WTC11 (cell line): ENCODE data around the gene AREL1.

Source experiments
- CBFB ChIP-seq: sonication (generic); formaldehyde crosslinking; IDR thresholded peaks from 2 replicates; pipeline ENCODE4 v1.8.1; 2022; ENCODE audit warnings: mild to moderate bottlenecking, low read depth, missing genetic modification reagents
- FOXJ3 ChIP-seq: sonication (generic); formaldehyde crosslinking; IDR thresholded peaks from 2 replicates; pipeline ENCODE4 v1.9.0; 2021; ENCODE audit warnings: missing genetic modification reagents, mild to moderate bottlenecking, borderline replicate concordance
- FOXP1 ChIP-seq: sonication (generic); formaldehyde crosslinking; IDR thresholded peaks from 2 replicates; pipeline ENCODE4 v1.8.0; 2022; ENCODE audit warnings: missing genetic modification reagents, mild to moderate bottlenecking, moderate library complexity, borderline replicate concordance
- NR2C2 ChIP-seq: sonication (generic); formaldehyde crosslinking; IDR thresholded peaks from 2 replicates; pipeline ENCODE4 v1.8.0; 2022; ENCODE audit warnings: mild to moderate bottlenecking, missing genetic modification reagents
- NR3C1 ChIP-seq: sonication (generic); formaldehyde crosslinking; conservative IDR thresholded peaks from 2 replicates; pipeline ENCODE4 v1.8.1; 2023; ENCODE audit warnings: low read depth, mild to moderate bottlenecking, missing genetic modification reagents
- RELA ChIP-seq: sonication (generic); formaldehyde crosslinking; IDR thresholded peaks from 2 replicates; pipeline ENCODE4 v1.8.1; 2022; ENCODE audit warnings: missing genetic modification reagents, mild to moderate bottlenecking, borderline replicate concordance
- SMAD4 ChIP-seq: sonication (generic); formaldehyde crosslinking; IDR thresholded peaks from 2 replicates; pipeline ENCODE4 v1.8.0; 2022; ENCODE audit warnings: mild to moderate bottlenecking, missing genetic modification reagents
- TEAD4 ChIP-seq: sonication (generic); formaldehyde crosslinking; IDR thresholded peaks from 2 replicates; pipeline ENCODE4 v1.8.0; 2022; ENCODE audit warnings: mild to moderate bottlenecking, missing genetic modification reagents
- ZBTB21 ChIP-seq: sonication (generic); formaldehyde crosslinking; IDR thresholded peaks from 2 replicates; pipeline ENCODE4 v1.8.1; 2023; ENCODE audit warnings: mild to moderate bottlenecking, missing genetic modification reagents, borderline replicate concordance
- ZNF138 ChIP-seq: sonication (generic); formaldehyde crosslinking; conservative IDR thresholded peaks from 2 replicates; pipeline ENCODE4 v1.8.1; 2022; ENCODE audit warnings: mild to moderate bottlenecking, moderate library complexity, missing genetic modification reagents
- TF ChIP-seq, protein P1 (sequence below): sonication (generic); formaldehyde crosslinking; IDR thresholded peaks from 2 replicates; pipeline ENCODE4 v1.8.1; 2022; ENCODE audit warnings: low read depth, missing genetic modification reagents, borderline replicate concordance
- TF ChIP-seq, protein P2 (sequence below): fragments of 200-600 bp; IDR thresholded peaks from 2 replicates; pipeline ENCODE4 v1.8.0; 2022; ENCODE audit warnings: antibody characterized with exemption
- TF ChIP-seq, protein P3 (sequence below): sonication (generic); formaldehyde crosslinking; conservative IDR thresholded peaks from 2 replicates; pipeline ENCODE4 v1.8.1; 2023; ENCODE audit warnings: mild to moderate bottlenecking, low read depth, missing genetic modification reagents, moderate library complexity

DNA sequence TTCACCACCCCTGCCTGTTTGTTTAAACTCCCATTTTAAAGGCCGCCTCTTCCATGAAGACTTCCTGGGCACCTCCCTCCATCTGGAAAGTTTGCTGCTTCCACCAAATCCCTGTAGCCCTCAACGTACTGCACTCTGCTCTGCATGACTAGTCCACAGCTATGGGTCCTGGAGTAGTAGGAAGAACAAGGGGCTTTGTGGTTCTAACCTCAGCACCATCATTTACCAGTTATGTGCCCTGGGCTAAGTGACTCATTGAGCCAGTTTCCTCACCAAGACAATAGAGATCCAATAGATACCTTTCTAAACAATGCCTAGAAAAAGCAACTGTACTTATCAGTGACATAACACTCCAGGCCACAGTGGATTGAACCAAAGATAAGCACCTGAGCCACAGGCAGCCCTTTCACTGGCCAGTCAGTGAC is 92.4 kb downstream of the AREL1 start:
- TF ChIP-seq, protein P1, sequence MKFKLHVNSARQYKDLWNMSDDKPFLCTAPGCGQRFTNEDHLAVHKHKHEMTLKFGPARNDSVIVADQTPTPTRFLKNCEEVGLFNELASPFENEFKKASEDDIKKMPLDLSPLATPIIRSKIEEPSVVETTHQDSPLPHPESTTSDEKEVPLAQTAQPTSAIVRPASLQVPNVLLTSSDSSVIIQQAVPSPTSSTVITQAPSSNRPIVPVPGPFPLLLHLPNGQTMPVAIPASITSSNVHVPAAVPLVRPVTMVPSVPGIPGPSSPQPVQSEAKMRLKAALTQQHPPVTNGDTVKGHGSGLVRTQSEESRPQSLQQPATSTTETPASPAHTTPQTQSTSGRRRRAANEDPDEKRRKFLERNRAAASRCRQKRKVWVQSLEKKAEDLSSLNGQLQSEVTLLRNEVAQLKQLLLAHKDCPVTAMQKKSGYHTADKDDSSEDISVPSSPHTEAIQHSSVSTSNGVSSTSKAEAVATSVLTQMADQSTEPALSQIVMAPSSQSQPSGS (CRISPR knock-in tag): no peak
- TF ChIP-seq, protein P2, sequence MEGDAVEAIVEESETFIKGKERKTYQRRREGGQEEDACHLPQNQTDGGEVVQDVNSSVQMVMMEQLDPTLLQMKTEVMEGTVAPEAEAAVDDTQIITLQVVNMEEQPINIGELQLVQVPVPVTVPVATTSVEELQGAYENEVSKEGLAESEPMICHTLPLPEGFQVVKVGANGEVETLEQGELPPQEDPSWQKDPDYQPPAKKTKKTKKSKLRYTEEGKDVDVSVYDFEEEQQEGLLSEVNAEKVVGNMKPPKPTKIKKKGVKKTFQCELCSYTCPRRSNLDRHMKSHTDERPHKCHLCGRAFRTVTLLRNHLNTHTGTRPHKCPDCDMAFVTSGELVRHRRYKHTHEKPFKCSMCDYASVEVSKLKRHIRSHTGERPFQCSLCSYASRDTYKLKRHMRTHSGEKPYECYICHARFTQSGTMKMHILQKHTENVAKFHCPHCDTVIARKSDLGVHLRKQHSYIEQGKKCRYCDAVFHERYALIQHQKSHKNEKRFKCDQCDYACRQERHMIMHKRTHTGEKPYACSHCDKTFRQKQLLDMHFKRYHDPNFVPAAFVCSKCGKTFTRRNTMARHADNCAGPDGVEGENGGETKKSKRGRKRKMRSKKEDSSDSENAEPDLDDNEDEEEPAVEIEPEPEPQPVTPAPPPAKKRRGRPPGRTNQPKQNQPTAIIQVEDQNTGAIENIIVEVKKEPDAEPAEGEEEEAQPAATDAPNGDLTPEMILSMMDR: no peak
- TF ChIP-seq TEAD4: no peak
- no peak for TF ChIP-seq SMAD4
- TF ChIP-seq FOXP1 (CRISPR knock-in tag): no peak
- TF ChIP-seq, protein P3, sequence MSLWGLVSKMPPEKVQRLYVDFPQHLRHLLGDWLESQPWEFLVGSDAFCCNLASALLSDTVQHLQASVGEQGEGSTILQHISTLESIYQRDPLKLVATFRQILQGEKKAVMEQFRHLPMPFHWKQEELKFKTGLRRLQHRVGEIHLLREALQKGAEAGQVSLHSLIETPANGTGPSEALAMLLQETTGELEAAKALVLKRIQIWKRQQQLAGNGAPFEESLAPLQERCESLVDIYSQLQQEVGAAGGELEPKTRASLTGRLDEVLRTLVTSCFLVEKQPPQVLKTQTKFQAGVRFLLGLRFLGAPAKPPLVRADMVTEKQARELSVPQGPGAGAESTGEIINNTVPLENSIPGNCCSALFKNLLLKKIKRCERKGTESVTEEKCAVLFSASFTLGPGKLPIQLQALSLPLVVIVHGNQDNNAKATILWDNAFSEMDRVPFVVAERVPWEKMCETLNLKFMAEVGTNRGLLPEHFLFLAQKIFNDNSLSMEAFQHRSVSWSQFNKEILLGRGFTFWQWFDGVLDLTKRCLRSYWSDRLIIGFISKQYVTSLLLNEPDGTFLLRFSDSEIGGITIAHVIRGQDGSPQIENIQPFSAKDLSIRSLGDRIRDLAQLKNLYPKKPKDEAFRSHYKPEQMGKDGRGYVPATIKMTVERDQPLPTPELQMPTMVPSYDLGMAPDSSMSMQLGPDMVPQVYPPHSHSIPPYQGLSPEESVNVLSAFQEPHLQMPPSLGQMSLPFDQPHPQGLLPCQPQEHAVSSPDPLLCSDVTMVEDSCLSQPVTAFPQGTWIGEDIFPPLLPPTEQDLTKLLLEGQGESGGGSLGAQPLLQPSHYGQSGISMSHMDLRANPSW (CRISPR knock-in tag): no peak
- no peak for TF ChIP-seq CBFB
- TF ChIP-seq NR2C2 (CRISPR knock-in tag): no peak
- TF ChIP-seq NR3C1 (CRISPR knock-in tag): no peak
- no peak for TF ChIP-seq ZNF138
- no peak for TF ChIP-seq RELA (CRISPR knock-in tag)
- no peak for TF ChIP-seq FOXJ3 (CRISPR knock-in tag)
- no peak for TF ChIP-seq ZBTB21 (CRISPR knock-in tag)
